GM06990 (cell line): Measurements from ENCODE around the gene E4F1.

ENCODE experiments used
- DNase-seq: peaks from one replicate; pipeline ENCODE4 v3.0.0-alpha.2; 2011; ENCODE audit not compliant: insufficient read length; ENCODE audit errors: extremely low read depth
- H3K27me3 ChIP-seq: replicated peaks from 2 replicates; pipeline ENCODE4 v1.6.0; 2011; ENCODE audit warnings: low read length; ENCODE audit not compliant: control insufficient read depth, insufficient read depth
- H3K36me3 ChIP-seq: 2 replicates; pipeline ENCODE4 v1.5.1; 2011; ENCODE audit warnings: low read length; ENCODE audit not compliant: control insufficient read depth, insufficient read depth
- H3K4me3 ChIP-seq: replicated peaks from 2 replicates; pipeline ENCODE4 v1.5.1; 2011; ENCODE audit warnings: low read depth, mild to moderate bottlenecking, control low read depth, low read length
- TF ChIP-seq, protein P1 (sequence below): IDR thresholded peaks from 2 replicates; pipeline ENCODE4 v1.5.1; 2011; ENCODE audit warnings: low read length, control low read depth, mild to moderate bottlenecking, inconsistent platforms; ENCODE audit not compliant: insufficient read depth, poor library complexity, severe bottlenecking

E4F1 gene

DNA sequence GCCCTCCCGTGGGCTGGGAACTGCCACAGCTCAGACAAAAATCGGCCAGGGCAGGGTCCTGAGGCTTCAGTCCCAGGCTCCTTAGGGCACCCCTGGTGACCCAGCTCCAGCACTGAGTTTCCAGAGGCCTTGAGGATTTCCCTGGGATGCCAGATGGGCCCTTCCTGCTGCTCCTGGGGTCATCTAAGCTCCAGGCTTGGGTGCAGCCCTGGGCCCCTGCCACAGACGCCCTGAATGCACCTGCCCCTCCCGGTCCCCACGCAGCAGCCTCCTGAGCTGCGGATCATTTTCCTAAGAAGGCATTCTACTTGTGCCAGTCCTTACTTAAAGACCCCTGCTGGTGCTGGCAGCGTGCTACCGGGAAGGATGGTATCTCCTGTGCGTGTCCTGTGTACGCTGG, 50.5 kb downstream of the E4F1 start:
- Histone ChIP-seq H3K27me3 (no peaks in the 10 kb centered on the region), H3K4me3 (no peak overlapping the region), H3K36me3 (no peaks in the 10 kb centered on the region)
- DNase-seq: no peak
- TF ChIP-seq, protein P1, sequence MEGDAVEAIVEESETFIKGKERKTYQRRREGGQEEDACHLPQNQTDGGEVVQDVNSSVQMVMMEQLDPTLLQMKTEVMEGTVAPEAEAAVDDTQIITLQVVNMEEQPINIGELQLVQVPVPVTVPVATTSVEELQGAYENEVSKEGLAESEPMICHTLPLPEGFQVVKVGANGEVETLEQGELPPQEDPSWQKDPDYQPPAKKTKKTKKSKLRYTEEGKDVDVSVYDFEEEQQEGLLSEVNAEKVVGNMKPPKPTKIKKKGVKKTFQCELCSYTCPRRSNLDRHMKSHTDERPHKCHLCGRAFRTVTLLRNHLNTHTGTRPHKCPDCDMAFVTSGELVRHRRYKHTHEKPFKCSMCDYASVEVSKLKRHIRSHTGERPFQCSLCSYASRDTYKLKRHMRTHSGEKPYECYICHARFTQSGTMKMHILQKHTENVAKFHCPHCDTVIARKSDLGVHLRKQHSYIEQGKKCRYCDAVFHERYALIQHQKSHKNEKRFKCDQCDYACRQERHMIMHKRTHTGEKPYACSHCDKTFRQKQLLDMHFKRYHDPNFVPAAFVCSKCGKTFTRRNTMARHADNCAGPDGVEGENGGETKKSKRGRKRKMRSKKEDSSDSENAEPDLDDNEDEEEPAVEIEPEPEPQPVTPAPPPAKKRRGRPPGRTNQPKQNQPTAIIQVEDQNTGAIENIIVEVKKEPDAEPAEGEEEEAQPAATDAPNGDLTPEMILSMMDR: no peak

DNA sequence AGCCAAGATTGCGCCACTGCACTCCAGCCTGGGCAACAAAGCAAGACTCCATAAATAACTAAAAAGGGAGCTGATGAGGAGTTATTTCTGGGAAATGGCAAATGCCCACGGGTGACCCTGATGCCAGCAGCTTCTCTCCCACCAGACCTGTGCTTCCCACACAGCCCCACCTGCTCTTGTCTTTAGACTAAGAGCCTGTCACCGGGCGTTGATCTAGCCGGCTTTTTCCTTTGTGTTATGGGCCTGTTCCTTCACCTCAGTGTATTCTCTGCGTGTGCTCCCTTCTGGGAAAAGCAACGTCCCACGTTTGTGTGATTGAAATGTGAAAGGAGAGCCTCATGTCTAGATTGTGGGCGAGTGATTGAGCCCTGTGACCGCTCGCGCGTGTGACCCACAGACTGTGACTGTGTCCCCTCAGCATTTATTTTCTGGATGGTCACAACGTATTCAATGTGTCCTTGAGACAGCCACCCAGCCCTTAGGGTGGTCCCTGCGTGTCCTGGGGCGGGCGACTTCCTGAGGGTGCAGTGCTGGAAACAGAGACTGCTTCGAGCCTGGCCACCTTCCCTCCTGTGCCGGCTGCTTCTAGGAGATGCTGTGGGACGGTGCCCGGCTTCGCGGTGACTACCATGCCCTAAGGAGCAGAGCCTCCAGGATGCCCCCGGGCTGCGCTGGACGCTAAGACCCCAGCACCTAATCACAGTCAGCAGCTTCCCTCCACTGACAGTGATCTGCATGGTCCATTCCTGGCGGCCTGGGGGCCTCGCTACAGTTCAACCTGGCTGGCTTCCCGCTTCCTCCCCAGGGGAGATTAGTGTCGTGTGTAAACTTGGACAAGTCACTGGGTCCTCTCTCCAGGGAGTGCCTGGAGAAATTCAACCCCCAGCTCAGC, 52.3 kb downstream of the E4F1 start:
- H3K36me3 ChIP-seq: no peaks in the 10 kb centered on the region
- TF ChIP-seq, protein P1: no peak
- no peaks in the 10 kb centered on the region for H3K27me3 ChIP-seq
- DNase-seq: no peak
- H3K4me3 ChIP-seq: no peak overlapping the region

DNA sequence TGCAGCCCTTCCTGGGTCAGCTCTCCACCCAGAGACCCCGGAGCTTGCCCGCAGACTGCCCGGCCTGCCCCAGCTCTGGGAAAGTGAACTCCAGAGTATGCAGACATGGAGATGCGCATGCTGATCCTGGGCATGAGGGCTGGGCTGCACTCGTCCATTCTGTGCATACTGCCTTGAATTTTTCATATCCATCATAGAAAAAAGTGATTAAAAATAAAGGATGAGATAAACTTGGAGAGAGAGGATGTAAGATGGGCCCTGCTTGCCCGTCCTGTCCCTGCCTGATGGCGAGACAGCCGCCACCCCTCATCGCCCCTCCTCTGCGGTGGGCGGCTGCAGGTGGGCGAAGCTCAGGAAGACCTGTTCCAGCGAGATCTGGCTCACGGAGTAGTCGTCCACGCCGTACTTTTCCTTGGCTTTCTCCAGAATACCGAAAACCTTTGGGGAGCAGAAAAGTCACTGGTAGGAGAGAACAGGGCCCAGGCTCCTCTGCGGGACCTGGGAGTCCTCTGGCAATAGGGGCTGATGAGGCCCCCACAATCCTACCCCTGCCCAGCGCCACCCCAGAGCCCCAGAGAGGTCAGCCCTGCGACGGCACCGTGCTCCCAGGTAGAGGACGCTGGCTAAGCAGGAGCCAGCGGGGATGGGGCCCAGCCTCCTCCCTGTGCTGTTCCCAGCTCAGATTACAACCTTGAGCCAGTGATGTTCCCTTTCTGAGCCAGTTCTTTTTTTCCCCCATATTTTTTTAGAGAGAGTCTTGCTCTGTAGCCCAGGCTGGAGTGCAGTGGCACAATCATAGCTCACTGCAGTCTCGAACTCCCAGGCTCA, 53.2 kb downstream of the E4F1 start:
- no peak for DNase-seq
- TF ChIP-seq, protein P1: no peak
- Histone ChIP-seq H3K4me3 (no peak overlapping the region), H3K27me3 (no peaks in the 10 kb centered on the region), H3K36me3 (no peaks in the 10 kb centered on the region; the same call in 1 of the 2 replicates)

DNA sequence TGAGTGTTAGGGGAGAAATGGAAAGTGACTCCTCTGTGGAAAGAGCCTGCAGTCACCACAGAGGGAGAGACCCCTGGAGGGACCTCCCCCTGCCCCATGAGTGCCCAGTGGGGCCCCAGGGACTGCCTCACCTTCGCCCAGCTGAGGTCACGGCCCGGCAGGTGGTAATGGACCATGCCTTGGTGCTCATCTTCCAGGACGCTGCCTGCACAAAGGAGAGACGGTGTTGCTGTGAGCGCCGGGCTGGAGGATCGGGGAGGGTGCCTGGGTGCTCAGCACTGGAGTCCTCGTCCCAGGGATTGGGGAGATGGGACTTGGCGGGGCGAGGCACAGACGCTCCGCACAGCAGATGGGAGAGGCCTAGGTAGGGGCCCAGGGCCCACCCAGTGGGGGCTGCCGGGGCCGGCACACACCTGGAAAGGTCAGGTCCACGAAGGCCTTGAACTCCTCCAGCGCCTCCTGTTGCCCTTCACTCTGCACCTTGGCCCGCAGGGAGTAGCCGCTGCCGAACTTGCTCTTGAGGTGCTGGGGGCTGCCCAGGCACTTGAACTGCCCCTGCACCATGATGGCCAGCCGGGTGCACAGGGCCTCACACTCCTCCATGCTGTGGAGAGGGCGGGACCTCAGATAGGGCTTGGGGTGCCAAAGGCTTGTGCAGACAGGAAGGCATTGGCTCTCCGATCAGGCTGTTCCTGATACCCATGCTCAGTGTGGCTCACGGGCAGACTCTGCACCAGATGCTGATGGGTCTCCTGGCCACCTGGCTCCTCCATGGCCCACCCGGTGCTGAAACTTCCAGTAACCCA, 54.3 kb downstream of the E4F1 start:
- H3K36me3 ChIP-seq: no peaks in the 10 kb centered on the region; the same call in 1 of the 2 replicates
- TF ChIP-seq, protein P1: no peak
- H3K4me3 ChIP-seq: no peak overlapping the region
- no peak for DNase-seq
- no peaks in the 10 kb centered on the region for H3K27me3 ChIP-seq

DNA sequence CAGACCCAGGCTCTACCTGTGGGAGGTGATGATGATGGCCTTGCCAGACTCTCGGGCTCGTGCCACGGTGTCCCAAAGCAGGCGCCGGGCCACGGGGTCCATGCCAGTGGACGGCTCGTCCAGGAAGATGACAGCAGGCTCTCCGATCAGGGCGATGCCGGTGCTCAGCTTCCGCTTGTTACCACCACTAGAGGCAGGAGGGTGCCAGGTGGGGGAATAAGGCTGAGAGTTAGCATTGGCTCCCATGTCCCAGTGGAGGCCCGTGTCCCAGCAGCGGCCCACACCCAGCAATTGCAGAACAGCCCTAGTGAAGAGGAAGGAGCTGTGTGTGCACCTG, 54.8 kb downstream of the E4F1 start:
- Histone ChIP-seq H3K4me3 (no peak overlapping the region), H3K36me3 (no peaks in the 10 kb centered on the region; the same call in 1 of the 2 replicates), H3K27me3 (no peaks in the 10 kb centered on the region)
- TF ChIP-seq, protein P1: no peak
- no peak for DNase-seq
